Activated effector memory CD4-positive, alpha-beta T cell treated with Interleukin-2 at 50 U/mL for 16 hours (primary cell): ENCODE results near the gene MDM4.
"Not testable (repeated sequence)": the region's sequence is repeated elsewhere in the genome, so short reads cannot be mapped to it uniquely, and the experiment has no call there.

Experiments used
- DNase-seq: peaks from one replicate; pipeline ENCODE4 v3.0.0-alpha.2; 2020

The MDM4 gene

DNA sequence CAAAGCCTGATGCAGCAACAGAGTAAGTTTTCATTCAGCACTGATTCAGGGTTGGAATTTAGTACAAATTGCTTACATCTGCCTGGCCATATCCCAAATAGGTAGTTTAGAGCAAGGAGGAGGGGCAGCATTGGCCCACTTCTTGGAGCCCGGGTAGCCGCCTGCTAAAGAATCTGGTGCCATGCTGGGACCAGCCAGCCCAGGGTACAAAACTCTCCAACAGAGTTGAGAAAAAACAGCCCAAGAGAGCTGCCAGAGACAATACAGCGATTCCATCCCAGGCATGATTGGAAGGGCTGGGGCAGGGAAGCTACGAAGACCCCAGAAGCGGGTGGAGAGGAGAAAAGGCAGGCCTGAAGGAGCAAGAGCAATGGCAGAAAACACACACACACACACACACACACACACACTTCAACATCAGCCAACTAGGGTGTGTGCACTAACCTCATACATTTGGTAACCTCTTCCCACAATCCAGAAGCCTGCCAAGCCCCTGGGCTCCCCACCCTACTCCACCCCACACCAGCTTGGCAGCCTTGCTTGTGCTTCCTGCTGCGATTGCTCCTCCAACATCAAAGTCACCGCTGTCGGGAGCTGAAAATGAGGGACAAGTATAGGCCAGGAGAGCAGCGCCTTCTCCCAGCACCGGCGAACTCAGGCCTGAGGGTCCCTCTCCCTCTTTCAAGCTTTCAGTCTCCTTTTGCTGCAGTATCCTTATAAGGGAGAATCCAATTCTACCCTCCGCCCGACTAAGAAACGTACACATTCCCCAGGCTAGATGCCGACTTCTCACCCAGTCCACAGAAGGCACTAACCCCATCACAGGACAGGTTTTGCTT lies 22.8 kb upstream of the MDM4 start:
- peak; percentile 17 for DNase-seq

GRCh38 chr1:204493984-204494280 lies 22.3 kb upstream of the MDM4 start:
- DNase-seq = peak; percentile 49

- peak; percentile 63 for DNase-seq
These were observed 21.7 kb upstream of the MDM4 start, which contains the start of gene PIK3C2B for GRCh38 chr1:204494281-204495077. Gene PIK3C2B, minus strand, starts transcription at chr1:204494805. Its CDS starts 25,003 bp downstream, at chr1:204469802.

- no peak for DNase-seq
These were observed 21.0 kb upstream of the MDM4 start for GRCh38 chr1:204495078-204495753.

DNA sequence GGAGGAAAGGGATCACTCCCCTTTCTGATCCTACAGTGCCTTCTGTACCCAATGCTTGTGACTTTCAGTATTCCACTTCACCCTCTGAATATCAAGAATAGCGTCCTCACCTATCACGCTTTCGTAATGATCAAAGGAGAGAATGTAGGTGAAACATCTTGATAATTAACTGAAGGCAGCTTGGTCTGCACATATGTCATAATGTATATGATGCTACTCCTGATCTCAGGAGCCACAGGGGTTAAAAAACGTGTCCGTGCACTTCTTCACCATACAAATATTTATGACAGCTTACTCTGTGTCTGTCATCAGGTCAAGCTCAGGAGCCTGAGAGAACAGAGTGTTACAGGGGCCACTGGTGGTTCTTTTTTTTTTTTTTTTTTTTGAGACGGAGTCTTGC lies 20.4 kb upstream of the MDM4 start:
- DNase-seq = no peak

- DNase-seq = no peak
These were observed 17.2 kb upstream of the MDM4 start for GRCh38 chr1:204498981-204499380.

- no peak for DNase-seq
These were observed 16.4 kb upstream of the MDM4 start for GRCh38 chr1:204499511-204500468.

DNA sequence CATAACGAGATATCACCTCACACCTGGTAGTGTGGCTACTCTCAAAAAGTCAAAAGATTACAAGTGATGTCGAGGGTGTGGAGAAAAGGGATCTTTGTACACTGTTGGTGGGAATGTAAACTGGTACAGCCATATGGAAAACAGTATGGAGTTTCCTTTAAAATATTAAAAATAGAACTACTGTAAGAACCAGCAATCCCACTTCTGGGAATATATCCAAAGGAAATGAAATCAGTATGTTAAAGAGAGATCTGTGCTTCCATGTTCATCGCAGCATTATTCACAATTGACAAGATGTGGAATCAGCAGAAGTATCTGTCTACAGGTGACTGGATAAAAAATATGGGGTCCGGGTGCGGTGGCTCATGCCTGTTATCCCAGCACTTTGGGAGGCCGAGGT lies 14.0 kb upstream of the MDM4 start:
- no peak for DNase-seq

DNA sequence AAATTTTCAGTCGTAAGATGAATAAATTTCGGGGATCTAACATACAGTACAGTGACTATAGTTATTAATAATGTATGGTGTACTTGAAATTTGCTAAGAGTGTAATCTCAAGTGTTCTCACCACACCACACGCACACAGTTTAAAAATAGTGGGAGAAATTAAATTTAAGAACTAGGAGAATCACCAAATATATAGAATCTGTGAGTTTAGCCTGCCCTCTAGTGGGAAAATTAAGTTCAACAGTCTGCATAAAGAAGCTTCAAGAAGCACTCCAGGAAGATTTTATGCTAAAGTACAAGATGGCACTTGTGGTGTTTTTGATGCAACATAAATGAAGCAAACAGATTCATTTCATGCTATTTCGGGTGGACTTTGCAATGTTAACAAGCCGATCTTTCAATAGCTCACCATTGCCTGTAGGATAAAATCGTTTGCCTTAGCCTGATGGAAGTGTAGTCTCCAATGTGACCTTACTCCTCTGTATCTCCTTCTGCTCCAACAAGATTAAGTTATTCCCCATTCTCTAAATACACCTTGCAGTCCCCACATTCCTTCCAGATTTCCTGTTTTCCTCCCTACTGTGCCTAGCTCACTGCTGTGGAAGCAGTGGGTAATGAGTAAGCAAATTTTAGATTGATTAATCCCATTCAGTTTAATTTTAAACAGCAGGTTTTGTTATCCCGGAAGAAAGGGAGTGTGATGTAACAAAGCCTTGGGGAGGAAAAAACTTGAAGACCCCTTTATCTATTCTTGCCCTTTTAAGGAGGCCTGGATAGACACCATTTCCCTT lies 12.9 kb upstream of the MDM4 start:
- no peak for DNase-seq

- DNase-seq = no peak
These were observed 12.2 kb upstream of the MDM4 start for GRCh38 chr1:204503913-204504519.

- no peak for DNase-seq
These were observed 10.5 kb upstream of the MDM4 start for GRCh38 chr1:204505674-204506200.

DNA sequence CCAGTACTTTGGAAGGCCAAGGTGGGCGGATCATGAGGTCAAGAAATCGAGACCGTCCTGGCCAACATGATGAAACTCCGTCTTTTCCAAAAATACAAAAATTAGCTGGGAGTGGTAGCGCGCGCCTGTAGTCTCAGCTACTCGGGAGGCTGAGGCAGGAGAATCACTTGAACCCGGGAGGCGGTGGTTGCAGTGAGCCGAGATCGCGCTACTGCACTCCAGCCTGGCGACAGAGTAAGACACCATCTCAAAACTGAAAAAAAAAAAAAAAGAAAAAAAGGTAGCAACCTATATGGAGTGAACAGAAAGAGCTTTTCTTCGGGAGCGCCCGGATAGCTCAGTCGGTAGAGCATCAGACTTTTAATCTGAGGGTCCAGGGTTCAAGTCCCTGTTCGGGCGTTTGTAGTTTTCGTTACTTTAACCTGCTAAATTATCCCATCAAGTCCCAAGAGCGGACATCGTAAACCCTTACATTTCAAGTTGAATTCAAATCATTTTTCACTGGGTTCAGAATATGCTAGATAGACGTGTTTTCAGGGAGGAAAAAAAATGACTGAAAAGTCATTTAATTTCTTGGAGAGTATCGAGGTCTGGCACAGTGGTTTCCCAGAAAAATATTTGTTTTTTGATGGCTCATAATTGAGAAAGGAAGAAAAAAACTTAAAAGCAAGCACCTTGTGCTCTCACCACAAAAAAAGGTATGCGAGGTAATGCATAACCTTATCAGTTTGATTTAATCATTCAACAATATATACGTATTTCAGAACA lies 9.8 kb upstream of the MDM4 start:
- DNase-seq = peak; percentile 38

- peak; percentile 75 for DNase-seq
These were observed 9.3 kb upstream of the MDM4 start for GRCh38 chr1:204506969-204507316.

- DNase-seq = no peak
These were observed 8.7 kb upstream of the MDM4 start for GRCh38 chr1:204507317-204508105.

GRCh38 chr1:204509186-204509635 lies 7.0 kb upstream of the MDM4 start:
- no peak for DNase-seq

- no peak for DNase-seq
These were observed 4.8 kb upstream of the MDM4 start for GRCh38 chr1:204511366-204511765.

GRCh38 chr1:204513117-204513716 lies 3.0 kb upstream of the MDM4 start:
- DNase-seq = peak; percentile 32

- DNase-seq = no peak
These were observed 1.4 kb upstream of the MDM4 start for GRCh38 chr1:204514828-204515227.

GRCh38 chr1:204517382-204517781 lies 1.2 kb downstream of the MDM4 start:
- DNase-seq = not testable (repeated sequence)
